LNCaP clone FGC (cell line): ENCODE results near the gene ARSB.

Experiments
- DNase-seq: peaks from one replicate; pipeline ENCODE4 v3.0.0-alpha.2; 2011; ENCODE audit warnings: low read depth
- H3K4me3 ChIP-seq: 2 replicates; pipeline ENCODE4 v1.5.1; 2011; ENCODE audit warnings: mild to moderate bottlenecking, low read depth, low read length, control low read depth
- CTCF ChIP-seq: IDR thresholded peaks from 2 replicates; pipeline ENCODE4 v1.5.1; 2012; ENCODE audit warnings: mild to moderate bottlenecking; ENCODE audit not compliant: control insufficient read depth, insufficient read depth; ENCODE audit errors: extremely low read depth

ARSB gene

GRCh38 chr5:78777901-78778300 is 207.2 kb downstream of the ARSB start:
- DNase-seq = no peak
- no peak for TF ChIP-seq CTCF

GRCh38 chr5:78776637-78777036 is 208.5 kb downstream of the ARSB start:
- H3K4me3 ChIP-seq = no peak overlapping the region
- no peak for DNase-seq
- TF ChIP-seq CTCF = no peak

More at GRCh38 chr5:78777901-78778300, 207.2 kb downstream of the ARSB start:
- H3K4me3 ChIP-seq = no peak overlapping the region

GRCh38 chr5:78773655-78774054 is 211.5 kb downstream of the ARSB start:
- DNase-seq = peak; percentile 17
- TF ChIP-seq CTCF = no peak
- H3K4me3 ChIP-seq = no peak overlapping the region

GRCh38 chr5:78771260-78772205 is 213.6 kb downstream of the ARSB start:
- TF ChIP-seq CTCF = no peak
- DNase-seq = no peak
- H3K4me3 ChIP-seq = no peak overlapping the region

GRCh38 chr5:78768781-78769380 is 216.2 kb downstream of the ARSB start:
- TF ChIP-seq CTCF = no peak
- no peak for DNase-seq
- no peak overlapping the region for H3K4me3 ChIP-seq

- no peak for DNase-seq
- TF ChIP-seq CTCF = no peak
- no peak overlapping the region for H3K4me3 ChIP-seq
These were observed 218.7 kb downstream of the ARSB start for GRCh38 chr5:78766412-78766762.
